GM12878 (cell line): Measurements from ENCODE around the gene FAM120B. TPM values are rescaled to one million over a fixed set of nuclear protein-coding genes. Genes with fewer than 3 reads are reported as not detected.

Source experiments
- ATAC-seq: fragments of 200-7000 bp; cut with Tn5 transposase; 3 replicates; pipeline ENCODE4 v1.9.1; 2020; ENCODE audit warnings: mild to moderate bottlenecking, moderate library complexity
- BruUV-seq: library from RNA; stranded (reverse); fragments of 400-500 nt; replicated peaks from 2 replicates; lab custom pipeline; 2021; lab: Mats Ljungman, UMichigan
- CTCF ChIA-PET: fragments of 300-600 bp; sonication (Branson Sonifier 250); formaldehyde crosslinking; extraction: SDS; loops from one replicate; lab custom pipeline; 2021; ENCODE audit warnings: inconsistent platforms; lab: Yijun Ruan, JAX
- POLR2A ChIA-PET: fragments of 350-600 bp; formaldehyde crosslinking; extraction: SDS; loops from one replicate; lab custom pipeline; 2021; ENCODE audit warnings: inconsistent platforms; lab: Charles Lee
- RAD21 ChIA-PET: fragments of 300-600 bp; sonication (Branson Sonifier 250); formaldehyde crosslinking; loops from one replicate; lab custom pipeline; 2023; ENCODE audit warnings: antibody characterized with exemption; ENCODE audit not compliant: unreplicated experiment; lab: Charles Lee
- SMC1A ChIA-PET: fragments of 300-600 bp; sonication (Branson Sonifier 250); formaldehyde crosslinking; loops from one replicate; lab custom pipeline; 2023; ENCODE audit not compliant: unreplicated experiment, uncharacterized antibody; lab: Charles Lee
- DNase-seq: peaks from one replicate; pipeline ENCODE4 v3.0.0-alpha.2; 2011; ENCODE audit warnings: low read depth, low spot score
- FAIRE-seq: peaks from 3 replicates; lab custom pipeline; 2011; peaks lifted over from hg19 to GRCh38; lab: Jason Lieb, UNC
- H2AFZ ChIP-seq: 2 replicates; pipeline ENCODE4 v1.6.0; 2011; ENCODE audit warnings: low read depth, low read length, control low read depth; ENCODE audit not compliant: control insufficient read depth
- H3K27ac ChIP-seq: 2 replicates; pipeline ENCODE4 v1.5.1; 2011; ENCODE audit warnings: control low read depth; ENCODE audit not compliant: control insufficient read depth, insufficient read depth
- H3K27me3 ChIP-seq, 2 experiments: replicated peaks in 1 of 2; 2 replicates each; pipeline versions ENCODE4 v1.6.0 to v1.6.1; 2011; ENCODE audit warnings: low read length in 1 of 2; ENCODE audit not compliant: control insufficient read depth in 2 of 2, insufficient read depth in 2 of 2
- H3K36me3 ChIP-seq, 2 experiments: 2 replicates each; pipeline ENCODE4 v1.5.1; 2011; ENCODE audit warnings: low read length in 1 of 2; ENCODE audit not compliant: control insufficient read depth in 2 of 2, insufficient read depth in 2 of 2
- H3K4me1 ChIP-seq: 2 replicates; pipeline ENCODE4 v1.6.1; 2011; ENCODE audit warnings: mild to moderate bottlenecking, low read length, moderate library complexity, mixed read lengths; ENCODE audit not compliant: control insufficient read depth, insufficient read depth
- H3K4me2 ChIP-seq: 2 replicates; pipeline ENCODE4 v1.6.0; 2011; ENCODE audit warnings: control low read depth; ENCODE audit not compliant: control insufficient read depth, insufficient read depth
- H3K4me3 ChIP-seq: fragments of 200-600 bp; sonication (generic); 2 replicates; pipeline ENCODE4 v1.5.1; 2016
- H3K79me2 ChIP-seq: 2 replicates; pipeline ENCODE4 v1.6.0; 2011; ENCODE audit warnings: low read length; ENCODE audit not compliant: control insufficient read depth, insufficient read depth
- H3K9ac ChIP-seq: 2 replicates; pipeline ENCODE4 v1.8.0; 2011; ENCODE audit warnings: low read length, control low read depth, mixed read lengths; ENCODE audit not compliant: control insufficient read depth, insufficient read depth
- H3K9me3 ChIP-seq: replicated peaks from 3 replicates; pipeline ENCODE4 v1.5.1; 2011; ENCODE audit warnings: mild to moderate bottlenecking, low read length; ENCODE audit not compliant: control insufficient read depth, insufficient read depth
- H4K20me1 ChIP-seq: 2 replicates; pipeline ENCODE4 v1.6.0; 2011; ENCODE audit not compliant: control insufficient read depth, insufficient read depth
- ESRRA ChIP-seq: IDR thresholded peaks from 2 replicates; pipeline ENCODE4 v1.6.1; 2012; ENCODE audit warnings: mild to moderate bottlenecking, low read length, improper control_type of control experiment
- HDGF ChIP-seq: fragments of 450-650 bp; IDR thresholded peaks from 2 replicates; pipeline ENCODE4 v1.6.1; 2016; ENCODE audit warnings: antibody characterized with exemption
- IKZF1 ChIP-seq: fragments of 450-650 bp; conservative IDR thresholded peaks from 2 replicates; pipeline ENCODE4 v1.6.1; 2017; ENCODE audit warnings: antibody characterized with exemption, mild to moderate bottlenecking
- NRF1 ChIP-seq: conservative IDR thresholded peaks from 2 replicates; pipeline ENCODE4 v1.6.1; 2011; ENCODE audit warnings: mild to moderate bottlenecking, low read depth, low read length, improper control_type of control experiment
- SIX5 ChIP-seq: IDR thresholded peaks from 2 replicates; pipeline ENCODE4 v1.6.1; 2011; ENCODE audit warnings: mild to moderate bottlenecking, low read depth, low read length, moderate library complexity; ENCODE audit not compliant: severe bottlenecking
- SMAD1 ChIP-seq: fragments of 450-650 bp; IDR thresholded peaks from 2 replicates; pipeline ENCODE4 v1.6.1; 2018; ENCODE audit warnings: mild to moderate bottlenecking, low read depth; ENCODE audit not compliant: partially characterized antibody
- SMC3 ChIP-seq: IDR thresholded peaks from 2 replicates; pipeline ENCODE4 v1.6.1; 2011; ENCODE audit warnings: low read length, improper control_type of control experiment, borderline replicate concordance
- TCF7 ChIP-seq: IDR thresholded peaks from 2 replicates; pipeline ENCODE4 v1.6.1; 2014; ENCODE audit warnings: antibody characterized with exemption, borderline replicate concordance
- ZNF207 ChIP-seq: fragments of 450-650 bp; IDR thresholded peaks from 2 replicates; pipeline ENCODE4 v1.6.1; 2014; ENCODE audit warnings: antibody characterized with exemption, mild to moderate bottlenecking, borderline replicate concordance
- ZNF24 ChIP-seq: fragments of 450-650 bp; IDR thresholded peaks from 2 replicates; pipeline ENCODE4 v1.6.1; 2017; ENCODE audit warnings: antibody characterized with exemption, mild to moderate bottlenecking
- ZNF274 ChIP-seq: IDR thresholded peaks from one replicate; pipeline ENCODE4 v1.8.0; 2011; ENCODE audit not compliant: insufficient read length, insufficient read depth
- WGBS: methylation state at CpG from one replicate; pipeline ENCODE4 v1.1.6; 2016; ENCODE audit warnings: low lambda C conversion rate; ENCODE audit not compliant: insufficient replicate concordance, insufficient coverage; ENCODE audit errors: missing lambda C conversion rate; 5-methylcytosine and 5-hydroxymethylcytosine counted together
- in situ Hi-C: fragments of 300-500 bp; cut with MboI; formaldehyde crosslinking; loops from 9 replicates; pipeline ENCODE4 v1.14.3; 2018; ENCODE audit warnings: mixed read lengths
- intact Hi-C: fragments of 100-400 bp; cut with micrococcal nuclease; formaldehyde crosslinking; loops from one replicate; pipeline ENCODE4 v1.14.2; 2022; ENCODE audit not compliant: unreplicated experiment
- polyA plus RNA-seq, 11 experiments: library from polyadenylated mRNA; depleted of rRNA in 4 of 11; unstranded in 6 of 11; stranded (reverse) in 5 of 11; fragments of >200 nt; fragmentation: Nextera tagmentation in 4 of 11; fragmentation: Illumina TruSeq in 1 of 11; extraction: Ambion mirVana in 4 of 11; extraction: Trizol in 1 of 11; gene quantifications; 1 replicate in 1 of 11; 2 replicates in 10 of 11; pipeline versions ENCODE4 v1.2.1 to v1.2.3, GENCODE V29; 2011 to 2016; ENCODE audit warnings: inconsistent platforms in 2 of 11, missing spikeins in 2 of 11, low read depth in 1 of 11
- total RNA-seq, 4 experiments: library from RNA; depleted of rRNA in 3 of 4; stranded (reverse); fragments of >200 nt in 3 of 4; fragmentation: Illumina TruSeq in 1 of 4; extraction: Trizol in 1 of 4; gene quantifications; 2 replicates each; pipeline versions ENCODE4 v1.2.1 to v1.2.3, GENCODE V29; 2013 to 2021
- TF ChIP-seq, protein P1 (sequence below): fragments of 450-650 bp; IDR thresholded peaks from 2 replicates; pipeline ENCODE4 v1.6.1; 2018; ENCODE audit warnings: borderline replicate concordance, mild to moderate bottlenecking; ENCODE audit not compliant: partially characterized antibody
- TF ChIP-seq, protein P2 (sequence below): IDR thresholded peaks from 2 replicates; pipeline ENCODE4 v1.6.1; 2011; ENCODE audit warnings: low read depth, low read length, improper control_type of control experiment, borderline replicate concordance
- TF ChIP-seq, protein P3 (sequence below): fragments of 450-650 bp; IDR thresholded peaks from 2 replicates; pipeline ENCODE4 v1.6.1; 2017; ENCODE audit warnings: mild to moderate bottlenecking, moderate library complexity
- TF ChIP-seq, protein P4 (sequence below): fragments of 450-650 bp; IDR thresholded peaks from 2 replicates; pipeline ENCODE4 v1.6.1; 2014; ENCODE audit warnings: mild to moderate bottlenecking

The FAM120B gene
- total and polyA plus RNA-seq, 10 of the 15 experiments (the other 5 are each of a cell fraction or from before 2014, with no cell fraction given) = 3.3 to 21.6 (median 15.3) TPM

DNA sequence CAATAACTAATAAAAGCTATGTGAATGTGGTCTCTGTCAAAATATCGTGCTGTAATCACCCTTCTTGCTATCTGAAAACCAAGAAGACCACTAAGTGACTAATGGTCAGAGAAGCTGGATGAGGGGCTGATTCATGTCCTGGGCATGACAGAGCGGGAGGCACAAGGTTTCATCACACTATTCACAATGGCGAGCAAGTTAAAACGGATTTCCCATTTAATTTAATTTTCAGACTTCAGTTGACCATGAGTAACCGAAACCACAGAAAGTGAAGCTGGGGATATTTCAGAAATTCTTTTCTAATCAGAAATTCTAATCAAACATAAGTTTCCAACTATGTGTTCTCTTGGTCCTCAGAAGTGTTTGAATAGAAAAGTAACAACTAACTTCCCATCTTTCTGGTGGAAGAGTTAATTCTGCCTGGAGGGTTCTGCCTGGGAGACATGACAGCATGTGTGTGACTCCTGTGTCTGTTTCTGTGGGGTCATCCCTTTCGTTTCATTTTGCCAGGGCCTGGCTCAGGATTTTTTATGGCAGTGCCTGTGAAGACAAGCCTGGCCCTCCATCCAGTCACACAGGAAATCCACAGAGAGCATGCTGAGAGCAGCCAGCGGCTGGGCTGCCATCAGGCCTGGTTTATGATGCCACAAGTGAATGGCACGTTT is 98.9 kb downstream of the FAM120B start:
- H3K9ac ChIP-seq = no peak overlapping the region
- in situ Hi-C loops (no loop called here), intact Hi-C loops (no loop called here)
- no peaks in the 10 kb centered on the region for H3K79me2 ChIP-seq
- no peaks in the 10 kb centered on the region for H3K4me1 ChIP-seq
- no peaks in the 10 kb centered on the region for H3K27me3 ChIP-seq
- no peaks in the 10 kb centered on the region for H3K9me3 ChIP-seq
- TF ChIP-seq TCF7 (no peak), ZNF207 (no peak), IKZF1 (no peak), SMAD1 (no peak), SIX5 (no peak), ESRRA (no peak), ZNF24 (no peak), SMC3 (no peak), ZNF274 (no peak), NRF1 (no peak), HDGF (no peak)
- TF ChIP-seq, protein P1, sequence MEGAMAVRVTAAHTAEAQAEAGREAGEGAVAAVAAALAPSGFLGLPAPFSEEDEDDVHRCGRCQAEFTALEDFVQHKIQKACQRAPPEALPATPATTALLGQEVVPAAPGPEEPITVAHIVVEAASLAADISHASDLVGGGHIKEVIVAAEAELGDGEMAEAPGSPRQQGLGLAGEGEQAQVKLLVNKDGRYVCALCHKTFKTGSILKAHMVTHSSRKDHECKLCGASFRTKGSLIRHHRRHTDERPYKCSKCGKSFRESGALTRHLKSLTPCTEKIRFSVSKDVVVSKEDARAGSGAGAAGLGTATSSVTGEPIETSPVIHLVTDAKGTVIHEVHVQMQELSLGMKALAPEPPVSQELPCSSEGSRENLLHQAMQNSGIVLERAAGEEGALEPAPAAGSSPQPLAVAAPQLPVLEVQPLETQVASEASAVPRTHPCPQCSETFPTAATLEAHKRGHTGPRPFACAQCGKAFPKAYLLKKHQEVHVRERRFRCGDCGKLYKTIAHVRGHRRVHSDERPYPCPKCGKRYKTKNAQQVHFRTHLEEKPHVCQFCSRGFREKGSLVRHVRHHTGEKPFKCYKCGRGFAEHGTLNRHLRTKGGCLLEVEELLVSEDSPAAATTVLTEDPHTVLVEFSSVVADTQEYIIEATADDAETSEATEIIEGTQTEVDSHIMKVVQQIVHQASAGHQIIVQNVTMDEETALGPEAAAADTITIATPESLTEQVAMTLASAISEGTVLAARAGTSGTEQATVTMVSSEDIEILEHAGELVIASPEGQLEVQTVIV = no peak
- TF ChIP-seq, protein P2, sequence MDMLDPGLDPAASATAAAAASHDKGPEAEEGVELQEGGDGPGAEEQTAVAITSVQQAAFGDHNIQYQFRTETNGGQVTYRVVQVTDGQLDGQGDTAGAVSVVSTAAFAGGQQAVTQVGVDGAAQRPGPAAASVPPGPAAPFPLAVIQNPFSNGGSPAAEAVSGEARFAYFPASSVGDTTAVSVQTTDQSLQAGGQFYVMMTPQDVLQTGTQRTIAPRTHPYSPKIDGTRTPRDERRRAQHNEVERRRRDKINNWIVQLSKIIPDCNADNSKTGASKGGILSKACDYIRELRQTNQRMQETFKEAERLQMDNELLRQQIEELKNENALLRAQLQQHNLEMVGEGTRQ = no peak
- TF ChIP-seq, protein P3, sequence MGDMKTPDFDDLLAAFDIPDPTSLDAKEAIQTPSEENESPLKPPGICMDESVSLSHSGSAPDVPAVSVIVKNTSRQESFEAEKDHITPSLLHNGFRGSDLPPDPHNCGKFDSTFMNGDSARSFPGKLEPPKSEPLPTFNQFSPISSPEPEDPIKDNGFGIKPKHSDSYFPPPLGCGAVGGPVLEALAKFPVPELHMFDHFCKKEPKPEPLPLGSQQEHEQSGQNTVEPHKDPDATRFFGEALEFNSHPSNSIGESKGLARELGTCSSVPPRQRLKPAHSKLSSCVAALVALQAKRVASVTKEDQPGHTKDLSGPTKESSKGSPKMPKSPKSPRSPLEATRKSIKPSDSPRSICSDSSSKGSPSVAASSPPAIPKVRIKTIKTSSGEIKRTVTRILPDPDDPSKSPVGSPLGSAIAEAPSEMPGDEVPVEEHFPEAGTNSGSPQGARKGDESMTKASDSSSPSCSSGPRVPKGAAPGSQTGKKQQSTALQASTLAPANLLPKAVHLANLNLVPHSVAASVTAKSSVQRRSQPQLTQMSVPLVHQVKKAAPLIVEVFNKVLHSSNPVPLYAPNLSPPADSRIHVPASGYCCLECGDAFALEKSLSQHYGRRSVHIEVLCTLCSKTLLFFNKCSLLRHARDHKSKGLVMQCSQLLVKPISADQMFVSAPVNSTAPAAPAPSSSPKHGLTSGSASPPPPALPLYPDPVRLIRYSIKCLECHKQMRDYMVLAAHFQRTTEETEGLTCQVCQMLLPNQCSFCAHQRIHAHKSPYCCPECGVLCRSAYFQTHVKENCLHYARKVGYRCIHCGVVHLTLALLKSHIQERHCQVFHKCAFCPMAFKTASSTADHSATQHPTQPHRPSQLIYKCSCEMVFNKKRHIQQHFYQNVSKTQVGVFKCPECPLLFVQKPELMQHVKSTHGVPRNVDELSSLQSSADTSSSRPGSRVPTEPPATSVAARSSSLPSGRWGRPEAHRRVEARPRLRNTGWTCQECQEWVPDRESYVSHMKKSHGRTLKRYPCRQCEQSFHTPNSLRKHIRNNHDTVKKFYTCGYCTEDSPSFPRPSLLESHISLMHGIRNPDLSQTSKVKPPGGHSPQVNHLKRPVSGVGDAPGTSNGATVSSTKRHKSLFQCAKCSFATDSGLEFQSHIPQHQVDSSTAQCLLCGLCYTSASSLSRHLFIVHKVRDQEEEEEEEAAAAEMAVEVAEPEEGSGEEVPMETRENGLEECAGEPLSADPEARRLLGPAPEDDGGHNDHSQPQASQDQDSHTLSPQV = no peak
- TF ChIP-seq, protein P4, sequence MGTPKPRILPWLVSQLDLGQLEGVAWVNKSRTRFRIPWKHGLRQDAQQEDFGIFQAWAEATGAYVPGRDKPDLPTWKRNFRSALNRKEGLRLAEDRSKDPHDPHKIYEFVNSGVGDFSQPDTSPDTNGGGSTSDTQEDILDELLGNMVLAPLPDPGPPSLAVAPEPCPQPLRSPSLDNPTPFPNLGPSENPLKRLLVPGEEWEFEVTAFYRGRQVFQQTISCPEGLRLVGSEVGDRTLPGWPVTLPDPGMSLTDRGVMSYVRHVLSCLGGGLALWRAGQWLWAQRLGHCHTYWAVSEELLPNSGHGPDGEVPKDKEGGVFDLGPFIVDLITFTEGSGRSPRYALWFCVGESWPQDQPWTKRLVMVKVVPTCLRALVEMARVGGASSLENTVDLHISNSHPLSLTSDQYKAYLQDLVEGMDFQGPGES = no peak
- H3K27ac ChIP-seq = no peak overlapping the region
- SMC1A ChIA-PET = interaction anchor here (1.5 kb wide), 1 partner anchor 111 kb away, joined by 3 read pairs; no protein-coding TSS in a partner anchor
- ATAC-seq = no peak
- no TSS peak for BruUV-seq
- POLR2A ChIA-PET = no interaction called here
- H2AFZ ChIP-seq = no peak overlapping the region
- CTCF ChIA-PET = interaction anchor here (0.9 to 1.1 kb wide), 3 partner anchors 20 to 125 kb away, joined by 3 to 4 read pairs (median 3); no protein-coding TSS in a partner anchor
- whole genome bisulfite sequencing = 75% methylated on average over 8 of the region's 8 CpGs
- H4K20me1 ChIP-seq = no peaks in the 10 kb centered on the region
- no peak for FAIRE-seq
- no peak for DNase-seq
- RAD21 ChIA-PET = no interaction called here
- H3K4me3 ChIP-seq = no peak overlapping the region
- H3K4me2 ChIP-seq = no peak overlapping the region
- peaks cover 6 to 25% of the 10 kb centered on the region in 2 experiments; a peak in 3 of 4 replicates for H3K36me3 ChIP-seq
